ENCODE results near the gene KCND1.

KCND1 gene

DNA sequence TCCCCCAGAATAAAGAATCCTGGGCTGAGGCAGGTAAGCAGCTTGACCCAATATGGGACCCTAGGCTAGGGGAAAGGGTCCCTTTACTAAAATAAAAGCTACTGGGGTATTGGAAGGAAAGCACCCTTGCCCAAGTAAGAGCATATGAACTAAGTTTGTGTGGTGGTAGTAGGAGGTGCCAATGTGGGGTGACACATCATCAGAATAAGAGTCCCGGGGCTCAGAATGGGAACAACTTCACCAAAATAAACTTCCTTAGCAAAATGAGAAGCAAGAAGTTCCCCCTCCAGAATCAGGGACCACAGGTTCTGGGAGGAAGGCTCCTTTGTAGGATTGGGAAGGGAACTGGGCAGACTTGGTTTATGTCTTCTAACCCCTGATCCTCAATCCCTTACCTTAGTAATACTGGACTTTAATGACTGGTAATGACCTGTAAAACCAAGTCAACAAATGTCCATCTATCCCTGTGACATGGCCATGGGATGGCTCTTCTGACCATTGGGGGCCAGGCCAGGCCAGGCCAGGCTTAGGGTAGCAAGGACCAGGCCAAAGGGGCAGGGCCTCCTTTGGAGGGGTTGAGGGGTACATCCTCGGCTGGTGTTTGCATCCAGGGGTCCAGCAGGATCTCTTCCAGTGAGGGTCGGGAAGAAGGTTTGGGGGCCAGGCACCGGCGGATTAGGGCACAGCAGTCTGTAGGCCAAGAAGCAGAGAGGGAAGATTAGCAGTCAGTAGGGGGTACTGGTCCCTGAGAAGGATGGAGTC is 57.9 kb downstream of the KCND1 start:
- no peak for DNase-seq (ENCODE audit: low read depth in 2 of 2, low spot score in 1 of 2)

DNA sequence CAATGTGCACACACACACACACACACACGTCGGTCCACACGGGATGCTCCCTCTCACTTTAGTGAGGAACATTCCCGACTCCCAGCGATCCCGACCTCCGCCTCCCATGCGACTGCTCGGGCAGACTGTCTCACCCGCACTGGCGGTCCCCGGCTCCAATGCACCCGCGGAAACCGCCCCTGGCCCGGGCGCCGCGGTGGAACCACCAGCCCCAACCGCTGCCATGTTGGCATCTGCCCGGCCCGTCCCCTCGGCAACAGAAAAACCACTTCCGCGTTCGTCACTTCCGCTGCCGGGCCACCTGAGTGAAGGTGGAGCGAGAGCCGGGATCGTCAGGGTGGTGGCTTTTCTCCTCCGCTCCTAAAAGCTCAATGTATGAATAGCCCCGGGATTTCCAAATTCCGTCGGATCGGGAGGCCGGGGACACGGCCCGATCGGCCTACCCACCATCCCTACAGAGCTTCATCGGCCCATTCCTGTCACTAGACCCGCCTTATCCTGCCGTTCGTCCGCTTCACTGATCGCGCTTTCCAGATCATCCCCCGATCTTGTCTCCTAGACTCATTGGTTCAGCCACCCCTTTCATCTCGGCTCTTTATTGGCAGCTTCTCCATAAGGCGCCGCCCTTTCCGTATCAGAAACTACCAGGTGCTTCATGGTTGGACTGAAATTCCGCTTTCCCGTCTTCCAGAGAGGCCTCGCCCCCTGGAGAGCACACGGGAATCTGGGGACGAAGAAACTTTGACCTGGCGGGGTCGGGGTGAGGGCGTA is 60.0 kb downstream of the KCND1 start, which contains the start of gene SLC35A2:
Gene SLC35A2 (minus strand): TSS at position 235 of the 771 bp plus-strand sequence. CDS start 10 bp downstream, at position 225.
- peak; percentile 79 for DNase-seq (ENCODE audit: low read depth in 2 of 2, low spot score in 1 of 2)

Measured in stimulated activated CD8-positive, alpha-beta memory T cell treated with anti-CD3 and anti-CD28 coated beads, Interleukin-4, amount 100 ng/mL, for 1 hour (primary cell).